Measurements from ENCODE around the gene OSMR.

OSMR gene

GRCh38 chr5:38845526-38846378 is at the start of gene OSMR:
Gene OSMR, plus strand, starts transcription at chr5:38846012. Its CDS starts 23,033 bp downstream, at chr5:38869045.
- TF ChIP-seq CTCF (IDR thresholded peaks at IDR 0.05) = no peak

GRCh38 chr5:38796742-38797108 is 49.1 kb upstream of the OSMR start:
- TF ChIP-seq CTCF (IDR thresholded peaks at IDR 0.05) = no peak

- no peak for TF ChIP-seq CTCF (IDR thresholded peaks at IDR 0.05)
Observed at GRCh38 chr5:38797838-38798237, 48.0 kb upstream of the OSMR start.

GRCh38 chr5:38799556-38800377 is 46.0 kb upstream of the OSMR start:
- TF ChIP-seq CTCF (IDR thresholded peaks at IDR 0.05) = no peak

GRCh38 chr5:38800515-38800914 is 45.3 kb upstream of the OSMR start:
- TF ChIP-seq CTCF (IDR thresholded peaks at IDR 0.05) = no peak

GRCh38 chr5:38802125-38802524 is 43.7 kb upstream of the OSMR start:
- TF ChIP-seq CTCF (IDR thresholded peaks at IDR 0.05) = no peak

- peak; percentile 27; the same call in 1 of the 2 replicates for TF ChIP-seq CTCF (IDR thresholded peaks at IDR 0.05)
Observed at GRCh38 chr5:38803246-38803645, 42.6 kb upstream of the OSMR start.
